ENCODE data around the gene PDCL3.

- TF ChIP-seq REST (IDR thresholded peaks at IDR 0.05; ENCODE audit: insufficient read depth in 1 of 2, low read depth in 2 of 2, low read length in 2 of 2) = no peak
- no peak for TF ChIP-seq POLR2AphosphoS5 (IDR thresholded peaks at IDR 0.05; ENCODE audit: low read depth, low read length)
These were observed 7.9 kb upstream of the PDCL3 start for GRCh38 chr2:100554798-100555407.

All from PFSK-1 (cell line).